Ovary (tissue), 3 donors: Measurements from ENCODE around the gene POMGNT1.

ENCODE experiments used
- CTCF ChIP-seq, 3 donors: fragments of 450-650 bp in 2 of 3; fragments of 200-600 bp in 1 of 3; IDR thresholded peaks; one replicate each; pipeline versions ENCODE4 v1.5.1 to v1.8.0; 2016 to 2022; ENCODE audit warnings: antibody characterized with exemption in 3 of 3, mild to moderate bottlenecking in 1 of 3
- POLR2A ChIP-seq: fragments of 450-650 bp; IDR thresholded peaks from one replicate; pipeline ENCODE4 v1.6.1; 2017; ENCODE audit warnings: antibody characterized with exemption, mild to moderate bottlenecking, moderate library complexity
- donor health status: DM: no; HTN: no; CAD: no.

- TF ChIP-seq CTCF (IDR thresholded peaks at IDR 0.05) (no peak), POLR2A (no peak)
These were observed 24.8 kb downstream of the POMGNT1 start for GRCh38 chr1:46173361-46173856.
